NCI-H2081 treated with DMSO at 0.1 percent for 48 hours (cell line): ENCODE data around the gene SPTA1.

Source experiments
- DNase-seq: peaks from one replicate; lab custom pipeline; 2025; lab: John Stamatoyannopoulos, UW

SPTA1 gene

DNA sequence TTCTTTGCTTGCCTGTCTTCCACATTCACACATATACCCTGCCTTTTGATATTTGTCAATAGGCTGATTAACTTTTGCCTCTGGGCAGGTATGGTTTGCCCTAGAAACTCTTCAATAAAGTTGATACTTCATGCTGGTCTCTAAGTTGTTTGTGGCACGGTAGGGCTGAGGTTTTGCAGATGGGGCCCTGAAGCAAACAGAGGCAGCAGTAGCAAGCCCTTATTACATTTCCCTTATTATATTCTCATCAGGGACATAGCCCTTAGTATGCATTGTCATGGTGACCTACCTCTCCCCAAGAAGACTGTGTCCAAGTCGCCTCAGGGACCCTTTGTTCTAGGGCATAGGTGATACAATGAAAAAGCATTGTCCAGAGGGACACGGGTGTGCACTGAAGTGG lies 116.0 kb downstream of the SPTA1 start, which contains the start of gene OR6P1:
TSS of gene OR6P1 (minus strand) at position 101 of the 400 bp plus-strand sequence. CDS start 6,976 bp downstream, outside the sequence.
- no peak for DNase-seq

DNA sequence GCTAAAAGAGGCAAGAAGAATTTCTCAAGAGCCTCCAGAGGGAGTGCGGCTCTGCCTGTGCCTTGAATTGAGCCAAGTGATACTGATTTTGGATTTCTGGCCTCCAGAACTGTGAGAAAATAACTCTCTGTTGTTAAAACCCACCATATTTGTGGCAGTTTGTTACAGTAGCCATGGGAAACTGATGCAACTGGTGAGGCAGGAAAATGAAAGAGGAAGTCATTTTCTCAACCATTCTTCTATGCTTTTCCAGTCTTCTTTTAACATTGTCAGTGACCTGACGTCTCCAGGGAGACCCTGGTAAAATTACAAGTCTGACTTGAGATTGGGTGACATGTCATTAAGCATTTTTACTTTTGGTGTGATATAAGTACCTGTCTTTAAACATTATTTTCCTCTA lies 121.9 kb downstream of the SPTA1 start:
- no peak for DNase-seq

DNA sequence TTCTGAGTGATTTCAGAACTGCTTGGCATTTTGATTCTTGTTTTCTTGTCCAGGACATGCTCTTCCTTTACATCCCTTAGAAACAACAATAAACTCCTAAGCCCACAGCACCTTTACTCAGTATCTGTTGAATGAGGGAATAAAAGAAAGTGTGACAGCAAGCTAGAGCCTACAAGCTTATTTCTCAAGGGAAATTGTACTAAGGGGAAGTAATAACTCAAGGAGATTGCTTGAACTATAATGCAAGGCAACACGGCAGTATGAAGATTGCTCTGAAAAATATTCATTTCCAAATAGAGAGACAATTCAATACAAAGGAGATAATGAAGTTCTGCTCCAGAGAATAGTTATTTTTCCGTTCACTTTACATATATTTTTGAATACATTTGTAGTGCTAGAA lies 122.7 kb downstream of the SPTA1 start:
- no peak for DNase-seq
